Measurements from ENCODE around the gene ADAMTSL2. TPM values are rescaled to one million over a fixed set of nuclear protein-coding genes. Genes with fewer than 3 reads are reported as not detected.
"Not testable (repeated sequence)": the region's sequence is repeated elsewhere in the genome, so short reads cannot be mapped to it uniquely, and the experiment has no call there.

ADAMTSL2 gene
- total and polyA plus RNA-seq, 12 donors: 1.00 to 138 (median 56.8) TPM

GRCh38 chr9:133560944-133561343 lies 26.4 kb downstream of the ADAMTSL2 start:
- Histone ChIP-seq H3K27ac (no peak overlapping the region), H3K4me1 (replicated peaks in 1 of 2) (peaks cover 13 to 26% of the 10 kb centered on the region in 2 donors)
- WGBS, 4 donors: 83 to 90% (median 89%) methylated on average over 6 to 22 of the region's 22 CpGs

GRCh38 chr9:133561976-133562554 lies 27.6 kb downstream of the ADAMTSL2 start:
- Histone ChIP-seq H3K4me1 (replicated peaks in 1 of 2) (peaks cover 13 to 26% of the 10 kb centered on the region in 2 donors), H3K9me3 (replicated peaks in 1 of 3) (no peaks in the 10 kb centered on the region), H3K36me3 (replicated peaks in 1 of 2) (peaks cover 0 to 7% of the 10 kb centered on the region in 2 donors), H3K4me3 (no peak overlapping the region), H3K27ac (peak overlapping the region in 1 of 5 donors; percentile 5), H3K27me3 (no peaks in the 10 kb centered on the region)
- no peak for DNase-seq
- intact Hi-C loops (cut with DNase I): no loop called here
- WGBS, 4 donors: 20 to 80% (median 73%) methylated on average over 1 to 29 of the region's 32 CpGs
- no peak for TF ChIP-seq POLR2A (IDR thresholded peaks at IDR 0.05)
- no peak for TF ChIP-seq CTCF (IDR thresholded peaks at IDR 0.05)

More at GRCh38 chr9:133560944-133561343, 26.4 kb downstream of the ADAMTSL2 start:
- Histone ChIP-seq H3K9me3 (replicated peaks in 1 of 3) (no peaks in the 10 kb centered on the region), H3K27me3 (no peaks in the 10 kb centered on the region), H3K36me3 (replicated peaks in 1 of 2) (peaks cover 0 to 9% of the 10 kb centered on the region in 2 donors), H3K4me3 (no peak overlapping the region)
- DNase-seq: no peak
- intact Hi-C loops (cut with DNase I): no loop called here
- no peak for TF ChIP-seq CTCF (IDR thresholded peaks at IDR 0.05)
- TF ChIP-seq POLR2A (IDR thresholded peaks at IDR 0.05): no peak

- no peaks in the 10 kb centered on the region for H3K27me3 ChIP-seq
- 17 to 91% (median 63%) methylated on average over 1 to 54 of the region's 54 CpGs for WGBS, 4 donors
- intact Hi-C loops (cut with DNase I): no loop called here
- TF ChIP-seq CTCF (IDR thresholded peaks at IDR 0.05) (no peak), POLR2A (IDR thresholded peaks at IDR 0.05) (no peak)
- H3K36me3 ChIP-seq (replicated peaks in 1 of 2): peaks cover 0 to 7% of the 10 kb centered on the region in 2 donors
- peak overlapping the region in 2 of 5 donors; percentile 21 to 74 for H3K27ac ChIP-seq
- no peak overlapping the region for H3K4me3 ChIP-seq
- no peaks in the 10 kb centered on the region for H3K9me3 ChIP-seq (replicated peaks in 1 of 3)
- H3K4me1 ChIP-seq (replicated peaks in 1 of 2): peaks cover 13 to 19% of the 10 kb centered on the region in 2 donors
- DNase-seq: no peak
Measured at GRCh38 chr9:133562611-133563290, 28.2 kb downstream of the ADAMTSL2 start.

DNA sequence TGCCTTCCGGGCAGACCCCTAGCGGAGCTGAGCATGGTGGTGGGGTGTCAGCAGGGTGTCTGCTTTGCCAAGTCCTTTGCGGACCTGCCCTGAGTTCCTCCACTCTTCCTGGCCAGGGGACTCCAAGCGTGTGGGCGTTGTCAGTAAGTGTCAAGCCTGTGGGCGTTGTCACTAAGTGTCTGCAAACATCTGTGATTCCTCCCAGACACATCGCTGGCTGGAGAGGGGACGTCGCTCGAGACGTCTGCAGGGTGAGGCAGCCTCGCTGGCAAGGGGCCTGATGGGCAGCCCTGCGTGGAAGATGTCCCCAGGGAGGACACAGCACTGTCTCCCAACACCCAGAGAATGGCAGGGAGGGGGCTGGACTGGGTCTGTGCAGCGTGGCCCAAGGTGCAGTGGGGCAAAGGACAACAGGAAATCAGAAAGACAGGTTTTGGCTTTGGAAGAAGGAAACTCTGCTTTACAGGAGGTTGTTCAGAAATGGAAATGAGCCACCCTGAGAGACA lies 28.8 kb downstream of the ADAMTSL2 start:
- intact Hi-C loops (cut with DNase I): no loop called here
- Histone ChIP-seq H3K4me1 (replicated peaks in 1 of 2) (peaks cover 7 to 13% of the 10 kb centered on the region in 2 donors), H3K4me3 (no peak overlapping the region), H3K27ac (peak overlapping the region in 2 of 5 donors; percentile 21 to 74), H3K27me3 (no peaks in the 10 kb centered on the region), H3K9me3 (replicated peaks in 1 of 3) (no peaks in the 10 kb centered on the region), H3K36me3 (replicated peaks in 1 of 2) (peaks cover 0 to 7% of the 10 kb centered on the region in 2 donors)
- 11 to 17% (median 15%) methylated on average over 5 to 14 of the region's 14 CpGs for WGBS, 4 donors
- TF ChIP-seq POLR2A (IDR thresholded peaks at IDR 0.05) (no peak), CTCF (IDR thresholded peaks at IDR 0.05) (no peak)
- peak in 3 of 7 donors; percentile 42 to 50 (median 43) for DNase-seq

GRCh38 chr9:133563814-133564213 lies 29.3 kb downstream of the ADAMTSL2 start:
- H3K27me3 ChIP-seq; intact Hi-C loops (cut with DNase I); H3K27ac ChIP-seq; H3K4me3 ChIP-seq; DNase-seq; H3K36me3 ChIP-seq (replicated peaks in 1 of 2); H3K4me1 ChIP-seq (replicated peaks in 1 of 2); H3K9me3 ChIP-seq (replicated peaks in 1 of 3): not testable (repeated sequence)
